Type B pancreatic cell (in vitro differentiated cells): ENCODE data around the gene TMED3. TPM values are rescaled to one million over a fixed set of nuclear protein-coding genes. Genes with fewer than 3 reads are reported as not detected.

Experiments used
- DNase-seq: peaks from one replicate; pipeline ENCODE4 v3.0.0; 2021; ENCODE audit warnings: mixed read lengths; ENCODE audit not compliant: unreplicated experiment; ENCODE audit errors: extremely low spot score
- H3K27ac Mint-ChIP-seq: 2 replicates; pipeline ENCODE4 v1.8.0; 2021; ENCODE audit warnings: mild to moderate bottlenecking, mixed read lengths
- H3K27me3 Mint-ChIP-seq: 2 replicates; pipeline ENCODE4 v1.8.0; 2021; ENCODE audit warnings: mixed read lengths
- H3K36me3 Mint-ChIP-seq: 2 replicates; pipeline ENCODE4 v1.8.0; 2021; ENCODE audit warnings: mixed read lengths
- H3K4me1 Mint-ChIP-seq: one replicate; pipeline ENCODE4 v1.8.0; 2021; ENCODE audit warnings: mixed read lengths; ENCODE audit not compliant: unreplicated experiment
- H3K4me3 Mint-ChIP-seq: 2 replicates; pipeline ENCODE4 v1.8.0; 2021; ENCODE audit warnings: mild to moderate bottlenecking, mixed read lengths
- H3K9me3 Mint-ChIP-seq: 2 replicates; pipeline ENCODE4 v1.8.0; 2021; ENCODE audit warnings: mixed read lengths
- CTCF ChIP-seq: fragments of 200-600 bp; sonication (generic); conservative IDR thresholded peaks from 2 replicates; pipeline ENCODE4 v1.5.0; 2021; ENCODE audit warnings: antibody characterized with exemption, mild to moderate bottlenecking
- total RNA-seq: library from RNA; stranded (reverse); gene quantifications from 2 replicates; pipeline ENCODE4 v1.2.1, GENCODE V29; 2021; ENCODE audit warnings: low replicate concordance

Gene TMED3
- total RNA-seq, 1 donor from 2014 or later = 87.6 TPM

GRCh38 chr15:79299126-79299840 is 11.6 kb upstream of the TMED3 start:
- H3K4me3 Mint-ChIP-seq = no peak overlapping the region
- no peaks in the 10 kb centered on the region for H3K36me3 Mint-ChIP-seq
- no peak overlapping the region for H3K27ac Mint-ChIP-seq
- H3K27me3 Mint-ChIP-seq = peaks cover 82% of the 10 kb centered on the region
- TF ChIP-seq CTCF = no peak
- no peaks in the 10 kb centered on the region for H3K4me1 Mint-ChIP-seq
- DNase-seq = no peak
- no peaks in the 10 kb centered on the region for H3K9me3 Mint-ChIP-seq

GRCh38 chr15:79299841-79300235 is 11.1 kb upstream of the TMED3 start:
- Mint-ChIP-seq H3K27me3 (peaks cover 82% of the 10 kb centered on the region), H3K36me3 (no peaks in the 10 kb centered on the region), H3K4me3 (no peak overlapping the region), H3K9me3 (no peaks in the 10 kb centered on the region), H3K4me1 (no peaks in the 10 kb centered on the region), H3K27ac (no peak overlapping the region)
- TF ChIP-seq CTCF = no peak
- DNase-seq = no peak

- no peak for TF ChIP-seq CTCF
- H3K27ac Mint-ChIP-seq = no peak overlapping the region
- peaks cover 75% of the 10 kb centered on the region for H3K27me3 Mint-ChIP-seq
- H3K9me3 Mint-ChIP-seq = no peaks in the 10 kb centered on the region
- peaks cover 8% of the 10 kb centered on the region for H3K4me1 Mint-ChIP-seq
- DNase-seq = no peak
- peaks cover under 1% of the 10 kb centered on the region for H3K36me3 Mint-ChIP-seq
- H3K4me3 Mint-ChIP-seq = no peak overlapping the region
Observed at GRCh38 chr15:79307251-79307650, 3.7 kb upstream of the TMED3 start.

- H3K27me3 Mint-ChIP-seq = peaks cover 63% of the 10 kb centered on the region
- no peak overlapping the region for H3K27ac Mint-ChIP-seq
- H3K9me3 Mint-ChIP-seq = no peaks in the 10 kb centered on the region
- no peak for DNase-seq
- no peak for TF ChIP-seq CTCF
- H3K4me1 Mint-ChIP-seq = peaks cover 18% of the 10 kb centered on the region
- H3K36me3 Mint-ChIP-seq = peaks cover 13% of the 10 kb centered on the region
- no peak overlapping the region for H3K4me3 Mint-ChIP-seq
Observed at GRCh38 chr15:79308874-79309273, 2.0 kb upstream of the TMED3 start.

- TF ChIP-seq CTCF = no peak
- Mint-ChIP-seq H3K36me3 (peaks cover 30% of the 10 kb centered on the region), H3K27me3 (peaks cover 46% of the 10 kb centered on the region), H3K4me3 (peak overlapping the region; percentile 95), H3K27ac (peak overlapping the region; percentile 75), H3K9me3 (no peaks in the 10 kb centered on the region), H3K4me1 (peaks cover 18% of the 10 kb centered on the region)
- no peak for DNase-seq
Observed at GRCh38 chr15:79310612-79310984, 314 bp upstream of the TMED3 start.
